IPS DF 19.7 (cell line): ENCODE data around the gene RPS16.

Experiments
- DNase-seq: peaks from one replicate; pipeline ENCODE4 v3.0.0-alpha.2; 2013; ENCODE audit warnings: low read depth, low spot score

Gene RPS16

GRCh38 chr19:39388657-39389056 lies 47.1 kb downstream of the RPS16 start:
- DNase-seq: no peak

- DNase-seq: no peak
Observed at GRCh38 chr19:39386557-39386956, 49.2 kb downstream of the RPS16 start.

GRCh38 chr19:39385629-39386411 lies 49.9 kb downstream of the RPS16 start:
- no peak for DNase-seq

GRCh38 chr19:39384839-39385568 lies 50.7 kb downstream of the RPS16 start:
- DNase-seq: no peak
